ENCODE data around the gene TES. TPM values are rescaled to one million over a fixed set of nuclear protein-coding genes. Genes with fewer than 3 reads are reported as not detected.

The TES gene
- total and polyA plus RNA-seq, 12 donors = 9.4 to 38.5 (median 16.9) TPM

DNA sequence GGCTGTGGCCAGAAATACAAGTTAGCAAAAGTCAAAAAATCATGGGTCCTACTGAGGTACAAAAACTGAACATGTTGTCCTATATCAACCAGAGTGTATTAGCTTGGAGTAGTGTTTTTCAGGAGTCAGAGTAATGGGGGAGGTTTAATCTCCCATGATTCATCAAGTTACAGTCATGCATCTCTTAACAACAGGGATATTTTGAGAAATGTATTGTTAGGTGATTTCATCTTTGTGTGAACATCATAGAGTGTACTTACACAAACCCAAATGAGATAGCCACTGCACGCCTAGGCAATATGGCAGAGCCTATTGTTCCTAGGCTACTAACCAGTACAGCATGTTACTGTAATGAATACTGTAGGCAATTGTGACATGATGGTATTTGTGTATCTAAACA, 14.9 kb upstream of the TES start:
- no peaks in the 10 kb centered on the region for H3K4me1 ChIP-seq
- no peaks in the 10 kb centered on the region for H3K9me3 ChIP-seq
- H3K4me3 ChIP-seq = no peak overlapping the region
- ATAC-seq (no peak), DNase-seq (no peak)
- TF ChIP-seq, protein P1, sequence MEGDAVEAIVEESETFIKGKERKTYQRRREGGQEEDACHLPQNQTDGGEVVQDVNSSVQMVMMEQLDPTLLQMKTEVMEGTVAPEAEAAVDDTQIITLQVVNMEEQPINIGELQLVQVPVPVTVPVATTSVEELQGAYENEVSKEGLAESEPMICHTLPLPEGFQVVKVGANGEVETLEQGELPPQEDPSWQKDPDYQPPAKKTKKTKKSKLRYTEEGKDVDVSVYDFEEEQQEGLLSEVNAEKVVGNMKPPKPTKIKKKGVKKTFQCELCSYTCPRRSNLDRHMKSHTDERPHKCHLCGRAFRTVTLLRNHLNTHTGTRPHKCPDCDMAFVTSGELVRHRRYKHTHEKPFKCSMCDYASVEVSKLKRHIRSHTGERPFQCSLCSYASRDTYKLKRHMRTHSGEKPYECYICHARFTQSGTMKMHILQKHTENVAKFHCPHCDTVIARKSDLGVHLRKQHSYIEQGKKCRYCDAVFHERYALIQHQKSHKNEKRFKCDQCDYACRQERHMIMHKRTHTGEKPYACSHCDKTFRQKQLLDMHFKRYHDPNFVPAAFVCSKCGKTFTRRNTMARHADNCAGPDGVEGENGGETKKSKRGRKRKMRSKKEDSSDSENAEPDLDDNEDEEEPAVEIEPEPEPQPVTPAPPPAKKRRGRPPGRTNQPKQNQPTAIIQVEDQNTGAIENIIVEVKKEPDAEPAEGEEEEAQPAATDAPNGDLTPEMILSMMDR (IDR thresholded peaks at IDR 0.05) = no peak
- WGBS, 2 donors = 93 to 95% methylated on average over 1 of the region's 1 CpG
- H3K36me3 ChIP-seq = no peaks in the 10 kb centered on the region
- no peak overlapping the region for H3K27ac ChIP-seq
- intact Hi-C loops (cut with DNase I) = no loop called here
- H3K27me3 ChIP-seq = no peaks in the 10 kb centered on the region

- ATAC-seq = no peak
- H3K27me3 ChIP-seq = no peaks in the 10 kb centered on the region
These were observed 13.4 kb upstream of the TES start for GRCh38 chr7:116196947-116197346.

GRCh38 chr7:116197360-116197759, 13.0 kb upstream of the TES start:
- no peak for ATAC-seq
- Histone ChIP-seq H3K27me3 (peaks cover 0 to under 1% (median 0%) of the 10 kb centered on the region in 7 donors), H3K27ac (no peak overlapping the region), H3K4me3 (no peak overlapping the region), H3K36me3 (no peaks in the 10 kb centered on the region), H3K9me3 (no peaks in the 10 kb centered on the region), H3K4me1 (no peaks in the 10 kb centered on the region)
- DNase-seq = no peak
- intact Hi-C loops (cut with DNase I) = no loop called here
- WGBS, 2 donors = 92 to 95% methylated on average over 3 of the region's 3 CpGs
- TF ChIP-seq, protein P1 (IDR thresholded peaks at IDR 0.05) = no peak

More at GRCh38 chr7:116196947-116197346, 13.4 kb upstream of the TES start:
- 88 to 93% methylated on average over 3 of the region's 3 CpGs for WGBS, 2 donors
- intact Hi-C loops (cut with DNase I) = no loop called here
- Histone ChIP-seq H3K9me3 (no peaks in the 10 kb centered on the region), H3K4me3 (no peak overlapping the region), H3K4me1 (no peaks in the 10 kb centered on the region), H3K27ac (no peak overlapping the region), H3K36me3 (no peaks in the 10 kb centered on the region)
- no peak for DNase-seq
- TF ChIP-seq, protein P1 (IDR thresholded peaks at IDR 0.05) = no peak

- H3K9me3 ChIP-seq = no peaks in the 10 kb centered on the region
- intact Hi-C loops (cut with DNase I) = no loop called here
- H3K36me3 ChIP-seq = no peaks in the 10 kb centered on the region
- H3K4me1 ChIP-seq = no peaks in the 10 kb centered on the region
- TF ChIP-seq, protein P1 (IDR thresholded peaks at IDR 0.05) = no peak
- peaks cover 0 to 5% (median 0%) of the 10 kb centered on the region in 7 donors for H3K27me3 ChIP-seq
- no peak overlapping the region for H3K4me3 ChIP-seq
- no peak overlapping the region for H3K27ac ChIP-seq
- 87 to 92% methylated on average over 5 of the region's 5 CpGs for WGBS, 2 donors
- DNase-seq (no peak), ATAC-seq (no peak)
These were observed 11.5 kb upstream of the TES start for GRCh38 chr7:116198748-116199410.
